ENCODE data around the gene CRYBG1. TPM values are rescaled to one million over a fixed set of nuclear protein-coding genes. Genes with fewer than 3 reads are reported as not detected.

CRYBG1 gene
- total RNA-seq, 1 experiment from 2014 or later: 10.7 TPM

DNA sequence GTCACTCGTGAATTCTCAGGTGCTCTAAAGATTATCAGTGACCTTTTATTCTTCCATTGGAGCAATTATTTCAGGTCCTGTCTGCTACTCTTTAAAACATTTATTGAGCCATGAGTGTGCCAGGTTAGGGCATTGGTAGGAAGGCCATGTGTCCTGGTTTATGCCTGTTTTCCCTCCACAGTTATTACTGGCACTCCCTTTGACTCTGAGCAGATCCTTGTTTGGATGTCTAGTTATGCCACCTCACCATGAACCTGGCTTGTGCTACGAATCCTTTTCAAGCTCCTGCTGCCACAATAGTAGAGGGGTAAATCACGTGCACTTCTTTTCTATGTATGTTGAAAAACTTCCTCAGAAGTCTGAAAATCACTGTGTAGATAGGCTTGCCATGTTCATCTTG is 27.4 kb downstream of the CRYBG1 start:
- Histone ChIP-seq H3K27ac (ENCODE audit: low read depth, low read length) (no peak overlapping the region), H3K79me2 (ENCODE audit: insufficient read depth, low read length) (no peaks in the 10 kb centered on the region), H2AFZ (ENCODE audit: low read depth, low read length, poor library complexity, severe bottlenecking) (no peak overlapping the region), H3K9me3 (ENCODE audit: control insufficient read depth in 1 of 2, insufficient read depth in 1 of 2, low read depth in 1 of 2, low read length in 2 of 2) (no peaks in the 10 kb centered on the region), H3K4me1 (ENCODE audit: control insufficient read depth in 1 of 2, insufficient read depth in 2 of 2, low read length in 2 of 2) (peaks cover 0 to 5% of the 10 kb centered on the region in 2 experiments; a peak in 1 of 4 replicates), H4K20me1 (ENCODE audit: insufficient read depth) (peaks cover 5% of the 10 kb centered on the region; the same call in 1 of the 2 replicates), H3K4me3 (replicated peaks in 1 of 2; ENCODE audit: low read depth in 1 of 2, low read length in 2 of 2) (no peak overlapping the region), H3K4me2 (ENCODE audit: low read length) (no peak overlapping the region), H3K9me2 (ENCODE audit: insufficient read depth) (no peaks in the 10 kb centered on the region), H3K9ac (ENCODE audit: low read length) (no peak overlapping the region), H3K27me3 (ENCODE audit: insufficient read depth, low read length) (no peaks in the 10 kb centered on the region), H3K36me3 (ENCODE audit: control insufficient read depth in 1 of 2, insufficient read depth in 2 of 2, low read length in 2 of 2) (no peaks in the 10 kb centered on the region)
- POLR2A ChIA-PET: no interaction called here
- intact Hi-C loops (cut with micrococcal nuclease): no loop called here
- TF ChIP-seq, protein P1, sequence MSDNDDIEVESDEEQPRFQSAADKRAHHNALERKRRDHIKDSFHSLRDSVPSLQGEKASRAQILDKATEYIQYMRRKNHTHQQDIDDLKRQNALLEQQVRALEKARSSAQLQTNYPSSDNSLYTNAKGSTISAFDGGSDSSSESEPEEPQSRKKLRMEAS (IDR thresholded peaks at IDR 0.05): no peak
- no peak for TF ChIP-seq SIN3A (IDR thresholded peaks at IDR 0.05; ENCODE audit: low read depth)
- no peak for TF ChIP-seq TCF7L2 (IDR thresholded peaks at IDR 0.05; ENCODE audit: borderline replicate concordance, extremely low read depth, insufficient read depth, insufficient read length)
- TF ChIP-seq ELF1 (IDR thresholded peaks at IDR 0.05; ENCODE audit: borderline replicate concordance, low read depth): no peak
- TF ChIP-seq, protein P2, sequence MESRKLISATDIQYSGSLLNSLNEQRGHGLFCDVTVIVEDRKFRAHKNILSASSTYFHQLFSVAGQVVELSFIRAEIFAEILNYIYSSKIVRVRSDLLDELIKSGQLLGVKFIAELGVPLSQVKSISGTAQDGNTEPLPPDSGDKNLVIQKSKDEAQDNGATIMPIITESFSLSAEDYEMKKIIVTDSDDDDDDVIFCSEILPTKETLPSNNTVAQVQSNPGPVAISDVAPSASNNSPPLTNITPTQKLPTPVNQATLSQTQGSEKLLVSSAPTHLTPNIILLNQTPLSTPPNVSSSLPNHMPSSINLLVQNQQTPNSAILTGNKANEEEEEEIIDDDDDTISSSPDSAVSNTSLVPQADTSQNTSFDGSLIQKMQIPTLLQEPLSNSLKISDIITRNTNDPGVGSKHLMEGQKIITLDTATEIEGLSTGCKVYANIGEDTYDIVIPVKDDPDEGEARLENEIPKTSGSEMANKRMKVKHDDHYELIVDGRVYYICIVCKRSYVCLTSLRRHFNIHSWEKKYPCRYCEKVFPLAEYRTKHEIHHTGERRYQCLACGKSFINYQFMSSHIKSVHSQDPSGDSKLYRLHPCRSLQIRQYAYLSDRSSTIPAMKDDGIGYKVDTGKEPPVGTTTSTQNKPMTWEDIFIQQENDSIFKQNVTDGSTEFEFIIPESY (IDR thresholded peaks at IDR 0.05; ENCODE audit: extremely low read depth, insufficient replicate concordance, low read length): no peak
- no peak for TF ChIP-seq SRF (IDR thresholded peaks at IDR 0.05; ENCODE audit: low read depth)
- TF ChIP-seq YY1 (IDR thresholded peaks at IDR 0.05; ENCODE audit: extremely low read depth, insufficient replicate concordance, low read depth, low read length): no peak
- TF ChIP-seq, protein P3, sequence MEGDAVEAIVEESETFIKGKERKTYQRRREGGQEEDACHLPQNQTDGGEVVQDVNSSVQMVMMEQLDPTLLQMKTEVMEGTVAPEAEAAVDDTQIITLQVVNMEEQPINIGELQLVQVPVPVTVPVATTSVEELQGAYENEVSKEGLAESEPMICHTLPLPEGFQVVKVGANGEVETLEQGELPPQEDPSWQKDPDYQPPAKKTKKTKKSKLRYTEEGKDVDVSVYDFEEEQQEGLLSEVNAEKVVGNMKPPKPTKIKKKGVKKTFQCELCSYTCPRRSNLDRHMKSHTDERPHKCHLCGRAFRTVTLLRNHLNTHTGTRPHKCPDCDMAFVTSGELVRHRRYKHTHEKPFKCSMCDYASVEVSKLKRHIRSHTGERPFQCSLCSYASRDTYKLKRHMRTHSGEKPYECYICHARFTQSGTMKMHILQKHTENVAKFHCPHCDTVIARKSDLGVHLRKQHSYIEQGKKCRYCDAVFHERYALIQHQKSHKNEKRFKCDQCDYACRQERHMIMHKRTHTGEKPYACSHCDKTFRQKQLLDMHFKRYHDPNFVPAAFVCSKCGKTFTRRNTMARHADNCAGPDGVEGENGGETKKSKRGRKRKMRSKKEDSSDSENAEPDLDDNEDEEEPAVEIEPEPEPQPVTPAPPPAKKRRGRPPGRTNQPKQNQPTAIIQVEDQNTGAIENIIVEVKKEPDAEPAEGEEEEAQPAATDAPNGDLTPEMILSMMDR (IDR thresholded peaks at IDR 0.05 in 2 of 3, conservative IDR thresholded peaks at IDR 0.05 in 1 of 3; ENCODE audit: borderline replicate concordance in 1 of 3, insufficient read depth in 1 of 3, low read depth in 2 of 3, low read length in 2 of 3): no peak
- no peak for TF ChIP-seq CBX3 (IDR thresholded peaks at IDR 0.05; ENCODE audit: low read depth)
- TF ChIP-seq SP1 (IDR thresholded peaks at IDR 0.05; ENCODE audit: low read depth): no peak
- no peak for TF ChIP-seq RAD21 (IDR thresholded peaks at IDR 0.05; ENCODE audit: low read depth)
- TF ChIP-seq EGR1 (IDR thresholded peaks at IDR 0.05; ENCODE audit: low read depth): no peak
- TF ChIP-seq CEBPB (IDR thresholded peaks at IDR 0.05; ENCODE audit: low read depth): no peak
- no peak for TF ChIP-seq FOSL1 (IDR thresholded peaks at IDR 0.05; ENCODE audit: low read depth)
- TF ChIP-seq, protein P4, sequence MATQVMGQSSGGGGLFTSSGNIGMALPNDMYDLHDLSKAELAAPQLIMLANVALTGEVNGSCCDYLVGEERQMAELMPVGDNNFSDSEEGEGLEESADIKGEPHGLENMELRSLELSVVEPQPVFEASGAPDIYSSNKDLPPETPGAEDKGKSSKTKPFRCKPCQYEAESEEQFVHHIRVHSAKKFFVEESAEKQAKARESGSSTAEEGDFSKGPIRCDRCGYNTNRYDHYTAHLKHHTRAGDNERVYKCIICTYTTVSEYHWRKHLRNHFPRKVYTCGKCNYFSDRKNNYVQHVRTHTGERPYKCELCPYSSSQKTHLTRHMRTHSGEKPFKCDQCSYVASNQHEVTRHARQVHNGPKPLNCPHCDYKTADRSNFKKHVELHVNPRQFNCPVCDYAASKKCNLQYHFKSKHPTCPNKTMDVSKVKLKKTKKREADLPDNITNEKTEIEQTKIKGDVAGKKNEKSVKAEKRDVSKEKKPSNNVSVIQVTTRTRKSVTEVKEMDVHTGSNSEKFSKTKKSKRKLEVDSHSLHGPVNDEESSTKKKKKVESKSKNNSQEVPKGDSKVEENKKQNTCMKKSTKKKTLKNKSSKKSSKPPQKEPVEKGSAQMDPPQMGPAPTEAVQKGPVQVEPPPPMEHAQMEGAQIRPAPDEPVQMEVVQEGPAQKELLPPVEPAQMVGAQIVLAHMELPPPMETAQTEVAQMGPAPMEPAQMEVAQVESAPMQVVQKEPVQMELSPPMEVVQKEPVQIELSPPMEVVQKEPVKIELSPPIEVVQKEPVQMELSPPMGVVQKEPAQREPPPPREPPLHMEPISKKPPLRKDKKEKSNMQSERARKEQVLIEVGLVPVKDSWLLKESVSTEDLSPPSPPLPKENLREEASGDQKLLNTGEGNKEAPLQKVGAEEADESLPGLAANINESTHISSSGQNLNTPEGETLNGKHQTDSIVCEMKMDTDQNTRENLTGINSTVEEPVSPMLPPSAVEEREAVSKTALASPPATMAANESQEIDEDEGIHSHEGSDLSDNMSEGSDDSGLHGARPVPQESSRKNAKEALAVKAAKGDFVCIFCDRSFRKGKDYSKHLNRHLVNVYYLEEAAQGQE (IDR thresholded peaks at IDR 0.05; ENCODE audit: low read depth): no peak
- no peak for TF ChIP-seq JUND (IDR thresholded peaks at IDR 0.05)
- TF ChIP-seq ZFX (IDR thresholded peaks at IDR 0.05): no peak
- TF ChIP-seq EZH2phosphoT487 (IDR thresholded peaks at IDR 0.05; ENCODE audit: borderline replicate concordance): no peak
- ATAC-seq: no peak
- CTCF ChIA-PET: no interaction called here
- no TSS peak for BruUV-seq (replicated peaks)
- RAD21 ChIA-PET (ENCODE audit: low non-redundant PET in 1 of 2, low total read pairs in 2 of 2, uncharacterized antibody in 2 of 2, unreplicated experiment in 2 of 2): no interaction called here
- no peak for DNase-seq (ENCODE audit: low read depth, low spot score)

Measured in HCT116 (cell line).